Endothelial cell of umbilical vein (primary cell): Measurements from ENCODE around the gene TMEM61.

Source experiments
- EZH2 ChIP-seq: IDR thresholded peaks from 2 replicates; pipeline ENCODE4 v1.6.1; 2012; ENCODE audit warnings: borderline replicate concordance, low read depth, mild to moderate bottlenecking, moderate library complexity, low read length, inconsistent platforms; ENCODE audit not compliant: severe bottlenecking
- FOS ChIP-seq: IDR thresholded peaks from 2 replicates; pipeline ENCODE4 v1.6.1; 2011; ENCODE audit warnings: mild to moderate bottlenecking, low read length, moderate library complexity, borderline replicate concordance; ENCODE audit not compliant: insufficient read depth
- GATA2 ChIP-seq: IDR thresholded peaks from 2 replicates; pipeline ENCODE4 v1.7.0; 2011; ENCODE audit warnings: low read depth, mild to moderate bottlenecking, moderate library complexity, mixed read lengths, low read length; ENCODE audit not compliant: insufficient read length, insufficient read depth
- JUN ChIP-seq: IDR thresholded peaks from 2 replicates; pipeline ENCODE4 v1.6.1; 2011; ENCODE audit warnings: borderline replicate concordance, low read depth; ENCODE audit not compliant: insufficient read length, insufficient read depth
- MYC ChIP-seq: IDR thresholded peaks from one replicate; pipeline ENCODE4 v1.6.1; 2011; ENCODE audit warnings: mild to moderate bottlenecking, low read depth, low read length
- POLR2A ChIP-seq: IDR thresholded peaks from 2 replicates; pipeline ENCODE4 v1.6.1; 2012; ENCODE audit warnings: low read depth, mild to moderate bottlenecking, control low read depth, low read length
- POLR2AphosphoS5 ChIP-seq: IDR thresholded peaks from 2 replicates; pipeline ENCODE4 v1.6.1; 2012; ENCODE audit warnings: low read depth, mild to moderate bottlenecking, control low read depth, low read length, moderate library complexity; ENCODE audit not compliant: insufficient read depth
- TF ChIP-seq, protein P1 (sequence below), 2 donors: IDR thresholded peaks; 1 replicate in 1 of 2; 2 replicates in 1 of 2; pipeline ENCODE4 v1.5.1; 2011; ENCODE audit warnings: low read length in 2 of 2, mild to moderate bottlenecking in 2 of 2, moderate library complexity in 2 of 2, control low read depth in 1 of 2, inconsistent platforms in 1 of 2, low read depth in 1 of 2; ENCODE audit not compliant: insufficient read depth in 1 of 2; ENCODE audit errors: extremely low read depth in 1 of 2
- TF ChIP-seq, protein P2 (sequence below): IDR thresholded peaks from 2 replicates; pipeline ENCODE4 v1.6.1; 2011; ENCODE audit not compliant: insufficient read depth, insufficient read length

DNA sequence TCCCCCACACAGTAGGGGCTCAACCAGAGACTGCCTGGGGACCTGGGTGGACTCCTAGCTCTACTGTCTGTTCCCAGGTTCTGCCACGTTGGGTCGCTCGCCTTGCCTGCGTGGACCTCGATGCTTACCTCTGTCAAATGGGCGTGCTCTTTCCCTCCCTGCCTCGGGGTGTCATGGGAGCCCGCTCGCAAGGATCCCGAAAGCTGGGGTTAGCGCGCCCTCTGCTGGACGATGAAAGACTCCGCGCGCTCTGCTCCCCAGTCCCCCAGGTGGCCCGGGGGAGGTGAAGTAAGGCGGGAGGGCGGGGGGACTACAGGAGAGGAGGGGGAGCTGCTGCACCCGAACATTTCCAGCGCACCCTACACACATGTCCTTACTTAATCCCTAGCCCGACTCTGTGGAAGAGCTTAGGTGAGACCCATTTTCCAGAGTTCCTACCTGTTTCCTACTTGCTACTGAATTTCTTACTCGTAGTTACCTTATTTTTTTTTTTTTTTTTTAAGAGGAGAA, 16.0 kb downstream of the TMEM61 start:
- TF ChIP-seq, protein P1, sequence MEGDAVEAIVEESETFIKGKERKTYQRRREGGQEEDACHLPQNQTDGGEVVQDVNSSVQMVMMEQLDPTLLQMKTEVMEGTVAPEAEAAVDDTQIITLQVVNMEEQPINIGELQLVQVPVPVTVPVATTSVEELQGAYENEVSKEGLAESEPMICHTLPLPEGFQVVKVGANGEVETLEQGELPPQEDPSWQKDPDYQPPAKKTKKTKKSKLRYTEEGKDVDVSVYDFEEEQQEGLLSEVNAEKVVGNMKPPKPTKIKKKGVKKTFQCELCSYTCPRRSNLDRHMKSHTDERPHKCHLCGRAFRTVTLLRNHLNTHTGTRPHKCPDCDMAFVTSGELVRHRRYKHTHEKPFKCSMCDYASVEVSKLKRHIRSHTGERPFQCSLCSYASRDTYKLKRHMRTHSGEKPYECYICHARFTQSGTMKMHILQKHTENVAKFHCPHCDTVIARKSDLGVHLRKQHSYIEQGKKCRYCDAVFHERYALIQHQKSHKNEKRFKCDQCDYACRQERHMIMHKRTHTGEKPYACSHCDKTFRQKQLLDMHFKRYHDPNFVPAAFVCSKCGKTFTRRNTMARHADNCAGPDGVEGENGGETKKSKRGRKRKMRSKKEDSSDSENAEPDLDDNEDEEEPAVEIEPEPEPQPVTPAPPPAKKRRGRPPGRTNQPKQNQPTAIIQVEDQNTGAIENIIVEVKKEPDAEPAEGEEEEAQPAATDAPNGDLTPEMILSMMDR (IDR thresholded peaks at IDR 0.05; ENCODE audit: extremely low read depth in 1 of 2, insufficient read depth in 1 of 2, low read depth in 1 of 2, low read length in 2 of 2): peak; percentile 77 to 87
- TF ChIP-seq, protein P2, sequence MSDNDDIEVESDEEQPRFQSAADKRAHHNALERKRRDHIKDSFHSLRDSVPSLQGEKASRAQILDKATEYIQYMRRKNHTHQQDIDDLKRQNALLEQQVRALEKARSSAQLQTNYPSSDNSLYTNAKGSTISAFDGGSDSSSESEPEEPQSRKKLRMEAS: no peak
- no peak for TF ChIP-seq POLR2A
- TF ChIP-seq POLR2AphosphoS5: no peak
- TF ChIP-seq EZH2: peak; percentile 28
- TF ChIP-seq FOS: no peak
- no peak for TF ChIP-seq MYC
- TF ChIP-seq JUN: no peak
- no peak for TF ChIP-seq GATA2
